K562 (cell line): ENCODE data around the gene ODAD3. TPM values are rescaled to one million over a fixed set of nuclear protein-coding genes. Genes with fewer than 3 reads are reported as not detected.

Source experiments
- BRF1 ChIP-seq: IDR thresholded peaks from 3 replicates; pipeline ENCODE4 v1.6.1; 2011; ENCODE audit warnings: borderline replicate concordance, mild to moderate bottlenecking; ENCODE audit not compliant: insufficient read length; ENCODE audit errors: extremely low read depth
- BRF2 ChIP-seq: IDR thresholded peaks from 3 replicates; pipeline ENCODE4 v1.6.1; 2011; ENCODE audit warnings: borderline replicate concordance, mild to moderate bottlenecking; ENCODE audit not compliant: insufficient read length, insufficient read depth
- CREB3L1 ChIP-seq: fragments of 450-650 bp; IDR thresholded peaks from 2 replicates; pipeline ENCODE4 v1.6.1; 2014; ENCODE audit warnings: low read depth, mild to moderate bottlenecking, moderate library complexity, borderline replicate concordance
- CSDE1 ChIP-seq, 2 experiments: fragments of 450-650 bp; IDR thresholded peaks; 2 replicates each; pipeline ENCODE4 v1.6.1; 2016; ENCODE audit warnings: mild to moderate bottlenecking in 1 of 2
- KAT8 ChIP-seq: fragments of 450-650 bp; IDR thresholded peaks from 2 replicates; pipeline ENCODE4 v1.6.1; 2016; ENCODE audit warnings: low read depth, mild to moderate bottlenecking
- MTA1 ChIP-seq: fragments of 450-650 bp; IDR thresholded peaks from 2 replicates; pipeline ENCODE4 v1.6.1; 2017; ENCODE audit warnings: borderline replicate concordance
- NELFE ChIP-seq: IDR thresholded peaks from 2 replicates; pipeline ENCODE4 v1.6.1; 2011; ENCODE audit warnings: mild to moderate bottlenecking; ENCODE audit not compliant: insufficient read depth, insufficient read length
- NFIC ChIP-seq: fragments of 450-650 bp; IDR thresholded peaks from 2 replicates; pipeline ENCODE4 v1.6.1; 2017; ENCODE audit warnings: mild to moderate bottlenecking, inconsistent platforms
- NKRF ChIP-seq: fragments of 450-650 bp; IDR thresholded peaks from 2 replicates; pipeline ENCODE4 v1.6.1; 2016; ENCODE audit warnings: borderline replicate concordance
- PHF21A ChIP-seq: fragments of 450-650 bp; IDR thresholded peaks from 2 replicates; pipeline ENCODE4 v1.6.1; 2017; ENCODE audit warnings: low read depth, borderline replicate concordance
- PTRF ChIP-seq: fragments of 450-650 bp; IDR thresholded peaks from 2 replicates; pipeline ENCODE4 v1.6.1; 2016; ENCODE audit warnings: mild to moderate bottlenecking, missing genetic modification characterization, missing compliant biosample characterization
- SMARCA4 ChIP-seq: fragments of 450-650 bp; IDR thresholded peaks from 2 replicates; pipeline ENCODE4 v1.6.1; 2016
- SPI1 ChIP-seq: IDR thresholded peaks from 2 replicates; pipeline ENCODE4 v1.6.1; 2011; ENCODE audit warnings: low read depth, low read length, control low read depth, borderline replicate concordance
- TAF15 ChIP-seq: fragments of 200-400 bp; formaldehyde crosslinking; IDR thresholded peaks from 2 replicates; pipeline ENCODE4 v1.6.1; 2017; ENCODE audit warnings: mild to moderate bottlenecking, low read depth, low read length, moderate library complexity
- THAP7 ChIP-seq: fragments of 250-450 bp; sonication (Bioruptor Pico); IDR thresholded peaks from 2 replicates; pipeline ENCODE4 v1.5.0; 2021
- ZHX1 ChIP-seq: fragments of 150-350 bp; conservative IDR thresholded peaks from 2 replicates; pipeline ENCODE4 v1.6.1; 2014; ENCODE audit warnings: low read length
- ZNF232 ChIP-seq: sonication (generic); formaldehyde crosslinking; IDR thresholded peaks from 2 replicates; pipeline ENCODE4 v1.8.0; 2022; ENCODE audit warnings: mild to moderate bottlenecking, missing genetic modification reagents
- ZNF655 ChIP-seq: fragments of 250-450 bp; sonication (Bioruptor Pico); IDR thresholded peaks from 2 replicates; pipeline ENCODE4 v1.5.0; 2021
- polyA plus RNA-seq, 8 experiments: library from polyadenylated mRNA; depleted of rRNA in 4 of 8; stranded (reverse) in 5 of 8; unstranded in 3 of 8; fragments of >200 nt; fragmentation: Nextera tagmentation in 2 of 8; fragmentation: Illumina TruSeq in 1 of 8; extraction: Ambion mirVana in 2 of 8; extraction: Trizol in 1 of 8; gene quantifications; 2 replicates each; pipeline versions ENCODE4 v1.2.1 to v1.2.3, GENCODE V29; 2011 to 2014; ENCODE audit warnings: inconsistent platforms in 1 of 8, missing spikeins in 1 of 8
- total RNA-seq, 7 experiments: library from RNA; depleted of rRNA in 6 of 7; stranded (reverse); fragments of >200 nt in 6 of 7; fragmentation: Illumina TruSeq in 2 of 7; extraction: Trizol in 2 of 7; gene quantifications; 2 replicates each; pipeline versions ENCODE4 v1.2.1 to v1.2.3, GENCODE V29; 2011 to 2021; ENCODE audit warnings: low replicate concordance in 1 of 7

The ODAD3 gene
- total and polyA plus RNA-seq, 9 of the 15 experiments (the other 6 are each of a cell fraction or from before 2014, with no cell fraction given) = 0.07 to 0.72 (median 0.14) TPM; not detected in 2

GRCh38 chr19:11435057-11435832, at the start of gene ODAD3, which contains the start of gene PRKCSH (continued):
- no peak for TF ChIP-seq ZNF655 (CRISPR knock-in tag)
- TF ChIP-seq CSDE1 (IDR thresholded peaks at IDR 0.05) = peak; percentile 94 to 98
- TF ChIP-seq ZNF232 = no peak
- peak; percentile 98 for TF ChIP-seq ZHX1
- 0 out of 2 replicates have a peak, but pooled peaks have one; percentile 19 for TF ChIP-seq NFIC
- TF ChIP-seq NKRF = peak; percentile 72; the same call in 1 of the 2 replicates
- TF ChIP-seq TAF15 = no peak
- no peak for TF ChIP-seq SMARCA4
- TF ChIP-seq PHF21A = no peak
- 0 out of 2 replicates have a peak, but pooled peaks have one; percentile 37 for TF ChIP-seq CREB3L1
- no peak for TF ChIP-seq MTA1
- peak; percentile 100 for TF ChIP-seq THAP7 (CRISPR knock-in tag)
- no peak for TF ChIP-seq PTRF (tag)
- peak; percentile 14; the same call in 1 of the 2 replicates for TF ChIP-seq SPI1
- peak; percentile 97 for TF ChIP-seq KAT8
- no peak for TF ChIP-seq BRF1
- no peak for TF ChIP-seq BRF2
- no peak for TF ChIP-seq NELFE
